Activated CD8-positive, alpha-beta memory T cell treated with anti-CD3 and anti-CD28 coated beads for 4 hours (primary cell): ENCODE measurements around the gene TMEM174.

Experiments used
- DNase-seq, 2 donors: peaks; one replicate each; pipeline ENCODE4 v3.0.0-alpha.2; 2020; ENCODE audit warnings: low read depth in 2 of 2

Gene TMEM174

GRCh38 chr5:73153513-73153912 is 19.5 kb upstream of the TMEM174 start:
- no peak for DNase-seq

DNA sequence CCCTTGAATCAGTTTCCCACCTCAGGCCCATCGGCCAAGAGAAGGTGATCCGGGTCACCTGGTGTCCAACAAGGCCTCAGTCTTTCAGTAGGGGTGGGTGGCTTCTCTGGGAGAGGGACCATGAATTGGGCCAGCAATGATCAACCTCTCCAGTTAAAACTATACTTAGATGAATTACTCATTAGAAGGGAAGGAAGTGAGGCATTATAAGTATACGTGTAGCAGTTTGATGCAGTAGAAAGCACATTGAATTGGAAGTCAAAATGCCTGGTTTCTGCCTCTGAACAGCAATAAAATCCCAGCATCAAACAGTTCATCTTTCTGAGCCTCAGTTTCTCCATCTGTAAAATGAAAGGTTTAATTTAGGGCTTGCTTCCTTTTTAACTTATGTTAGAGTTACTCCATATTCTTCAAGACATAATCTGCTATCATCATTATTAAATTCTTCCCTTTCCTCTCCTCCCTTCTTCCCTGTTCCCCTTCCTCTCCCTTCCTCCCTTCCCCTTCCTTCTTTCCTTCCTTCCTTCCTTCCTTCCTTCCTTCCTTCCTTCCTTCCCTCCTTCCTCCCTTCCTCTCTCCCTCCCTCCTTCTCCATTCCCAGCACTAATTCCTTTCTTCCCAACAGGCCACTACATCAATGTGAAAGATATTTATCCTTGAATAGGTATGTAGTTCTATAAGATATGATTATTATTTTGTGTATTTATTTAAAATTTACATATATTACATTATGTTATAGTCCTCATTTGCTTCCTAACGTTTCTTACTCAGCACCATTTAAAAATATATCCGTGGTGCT is 18.6 kb upstream of the TMEM174 start:
- DNase-seq = no peak

- no peak for DNase-seq
Measured at GRCh38 chr5:73155271-73156222, 17.4 kb upstream of the TMEM174 start.

DNA sequence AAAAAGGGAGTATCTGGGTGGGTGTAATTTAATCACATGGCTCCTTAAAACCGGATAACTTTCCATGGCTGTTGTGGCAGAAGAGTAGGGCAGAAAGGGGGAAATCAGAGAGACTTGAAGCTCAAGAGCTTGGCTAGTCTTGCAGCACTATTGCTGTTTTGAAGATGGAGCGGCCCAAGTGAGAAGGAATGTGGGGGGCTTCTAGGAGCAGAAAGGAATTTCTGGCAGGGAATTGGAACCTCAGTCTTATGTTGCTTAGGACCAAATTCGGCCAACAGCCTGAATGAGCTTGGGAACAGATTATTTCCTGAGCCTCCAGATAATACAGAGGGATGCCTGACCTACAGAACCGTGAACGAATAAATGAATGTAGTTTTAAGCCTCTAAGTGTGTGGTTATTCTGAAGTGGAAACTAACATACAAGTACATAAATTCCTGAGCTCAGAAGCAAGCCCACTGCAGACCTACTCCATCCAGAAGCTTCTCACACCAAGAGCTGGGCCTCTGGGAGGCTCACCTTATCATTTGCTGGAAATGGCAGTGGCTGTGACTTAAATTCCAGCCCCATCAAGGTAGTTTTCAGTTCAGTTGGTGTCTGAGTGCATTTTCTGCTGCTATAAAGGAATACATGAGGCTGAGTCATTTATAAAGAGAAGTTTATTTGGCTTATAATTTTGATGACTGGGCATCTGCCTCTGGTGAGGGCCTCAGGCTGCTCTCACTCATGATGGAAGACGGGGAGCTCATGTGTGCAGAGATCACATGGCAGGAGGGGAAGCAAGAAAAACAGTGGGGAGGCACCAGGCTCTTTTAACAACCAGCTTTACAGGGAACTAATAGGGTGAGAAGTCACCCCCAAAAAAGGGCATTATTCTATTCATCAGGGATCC is 15.3 kb upstream of the TMEM174 start:
- DNase-seq = no peak

- DNase-seq = no peak
Measured at GRCh38 chr5:73158313-73158712, 14.7 kb upstream of the TMEM174 start.

DNA sequence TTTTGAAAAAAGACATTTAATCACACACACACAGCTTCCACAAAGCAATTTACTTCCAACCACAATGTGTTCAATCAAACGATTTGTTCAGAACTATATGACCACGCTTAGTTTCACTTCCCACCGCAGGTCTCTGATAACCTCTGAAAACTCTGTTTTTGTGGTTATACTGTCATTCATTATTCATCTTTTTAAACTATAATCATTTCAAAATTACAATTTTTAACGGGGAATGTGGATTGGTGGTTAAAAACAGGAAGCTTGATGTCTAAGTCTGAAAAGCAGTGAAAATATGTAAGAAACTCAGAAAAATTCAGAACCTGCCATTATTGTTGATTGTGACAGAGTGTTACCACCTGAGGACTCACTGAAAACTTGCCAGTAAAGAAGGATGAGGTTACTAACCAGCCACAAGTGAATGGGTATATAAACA is 12.7 kb upstream of the TMEM174 start:
- DNase-seq = peak in 1 of 2 donors; percentile 30

- no peak for DNase-seq
Measured at GRCh38 chr5:73170522-73170921, 2.5 kb upstream of the TMEM174 start.

DNA sequence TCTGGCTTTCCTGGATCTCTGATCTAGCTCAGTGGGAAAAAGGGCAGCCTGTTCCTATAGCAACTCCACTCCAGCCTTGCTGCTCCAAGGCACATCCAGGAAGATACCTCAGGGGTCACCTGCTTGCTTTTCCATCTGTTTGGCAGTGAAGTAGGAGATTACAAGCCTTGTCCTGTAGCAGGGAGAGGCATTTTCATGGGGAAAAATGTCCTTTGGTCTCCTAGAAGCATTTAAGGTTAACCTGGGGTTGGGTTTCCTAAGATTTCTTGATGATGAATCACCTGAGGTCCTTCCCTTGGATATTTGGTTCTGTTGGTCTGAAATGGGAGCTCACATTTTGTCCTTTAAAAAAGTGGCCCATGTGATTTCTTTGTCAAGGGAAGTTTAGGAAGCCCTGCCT is 1.5 kb upstream of the TMEM174 start:
- DNase-seq = no peak

GRCh38 chr5:73174100-73174815 is 1.3 kb downstream of the TMEM174 start:
- no peak for DNase-seq

- no peak for DNase-seq
Measured at GRCh38 chr5:73176250-73176649, 3.3 kb downstream of the TMEM174 start.

DNA sequence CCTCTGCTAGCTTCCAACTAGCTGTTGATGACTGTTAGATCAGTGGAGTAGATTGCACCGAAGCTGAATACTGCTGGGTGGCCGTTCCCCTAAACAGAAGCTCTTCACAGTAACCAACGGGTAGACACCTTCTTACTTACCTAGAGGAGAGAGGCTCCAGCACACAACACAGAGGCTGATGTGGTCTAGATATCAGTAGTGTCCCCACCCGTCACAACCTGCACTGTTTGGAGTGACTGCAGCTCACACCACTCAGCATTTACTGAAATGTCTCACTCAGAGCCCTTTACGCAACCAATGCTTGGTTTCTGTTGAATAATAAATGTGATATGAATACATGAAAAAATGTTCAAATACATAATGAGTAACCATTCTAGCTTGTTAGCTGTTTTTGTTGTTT is 5.3 kb downstream of the TMEM174 start:
- DNase-seq = no peak

GRCh38 chr5:73179730-73180129 is 6.7 kb downstream of the TMEM174 start:
- DNase-seq = no peak

DNA sequence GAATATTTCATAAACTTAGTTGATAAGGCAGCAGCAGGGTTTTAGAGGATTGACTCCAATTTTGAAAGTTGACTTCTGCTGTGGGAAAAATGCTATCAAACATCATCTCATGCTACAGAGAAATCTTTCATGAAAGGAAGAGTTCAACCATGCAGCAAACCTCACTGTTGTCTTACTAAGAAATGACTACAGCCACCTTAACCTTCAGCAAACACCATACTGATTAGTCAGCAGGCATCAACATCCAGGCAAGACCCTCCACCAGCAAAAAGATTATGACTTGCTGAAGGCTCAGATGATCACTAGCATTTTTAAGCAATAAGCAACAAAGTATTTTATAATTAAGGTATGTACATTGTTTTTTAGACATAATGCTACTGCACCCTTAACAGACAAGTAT is 7.6 kb downstream of the TMEM174 start:
- no peak for DNase-seq

DNA sequence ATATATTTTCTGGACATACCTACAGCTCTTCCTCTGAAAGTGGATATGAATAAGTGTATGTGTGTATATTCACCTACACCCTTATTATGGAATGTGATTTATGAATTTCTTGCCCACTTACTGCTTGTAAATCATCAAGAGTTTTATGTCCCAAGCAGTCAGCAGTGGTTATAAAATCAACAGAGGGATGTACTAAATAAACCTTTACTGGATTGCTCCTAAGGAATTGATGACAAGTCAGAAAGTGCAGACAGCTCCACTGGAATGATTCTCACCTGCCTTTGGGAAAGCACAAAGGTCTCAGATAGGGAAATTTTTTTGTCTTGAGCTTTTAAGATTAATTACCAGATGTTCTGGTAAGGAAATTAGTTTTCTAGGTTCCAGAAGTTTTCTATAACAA is 9.3 kb downstream of the TMEM174 start:
- no peak for DNase-seq

DNA sequence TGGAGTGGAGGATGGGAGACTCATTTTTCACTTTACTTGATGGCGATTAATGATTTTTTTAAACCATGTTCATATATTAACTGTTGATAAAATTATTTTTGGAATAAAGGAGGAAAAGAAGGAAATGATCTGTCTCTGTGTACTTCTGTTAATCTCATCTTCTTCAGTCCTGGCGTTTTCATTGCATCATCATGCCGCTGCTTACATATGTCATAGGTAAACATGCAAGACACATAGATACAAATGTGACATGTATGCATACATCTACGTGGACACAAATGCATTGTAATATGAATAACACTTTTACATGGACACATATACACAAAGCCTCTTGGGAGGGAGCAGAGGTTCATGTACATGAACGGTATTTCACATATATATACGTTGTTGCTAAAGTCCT is 10.0 kb downstream of the TMEM174 start:
- no peak for DNase-seq

DNA sequence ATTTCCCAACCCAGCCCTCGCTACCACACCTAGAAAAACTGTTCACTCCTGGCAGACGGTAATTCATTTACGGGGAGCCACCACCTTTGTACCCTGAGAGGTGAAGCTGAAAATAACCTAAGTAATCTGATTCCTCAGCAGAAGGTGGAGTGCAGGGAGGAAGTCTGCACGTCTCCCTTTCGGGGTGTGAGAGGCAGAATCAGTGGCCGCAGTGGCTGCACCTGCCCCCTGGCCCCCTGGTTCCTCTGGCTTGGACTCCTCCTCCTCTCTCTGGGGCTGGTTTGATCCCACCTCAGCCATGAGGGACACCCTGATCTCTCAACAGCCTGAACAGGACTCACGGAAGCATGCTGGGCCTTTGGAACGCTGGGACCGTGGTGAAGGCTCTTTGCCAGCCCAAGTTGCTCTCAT is 10.5 kb downstream of the TMEM174 start:
- no peak for DNase-seq

DNA sequence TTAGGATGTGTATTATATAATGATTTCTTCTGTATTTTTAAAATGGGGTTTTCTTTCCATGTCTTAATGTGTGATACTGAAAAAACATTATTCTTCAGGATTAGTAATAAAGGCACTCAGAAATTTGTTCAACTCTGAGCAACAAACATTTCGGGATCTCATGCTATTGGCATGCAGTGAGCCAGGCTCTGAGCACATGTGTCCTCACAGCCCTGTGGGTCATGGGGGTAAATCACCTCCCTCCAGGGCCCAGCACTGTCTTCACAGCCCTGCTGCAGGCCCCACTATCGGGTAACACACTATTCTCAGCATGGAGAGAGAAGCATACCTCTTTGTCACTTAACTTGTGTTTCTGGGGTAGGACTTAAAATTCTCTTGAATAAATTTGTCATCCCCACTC is 14.0 kb downstream of the TMEM174 start:
- no peak for DNase-seq

- DNase-seq = no peak
Measured at GRCh38 chr5:73188764-73189531, 16.0 kb downstream of the TMEM174 start.

- no peak for DNase-seq
Measured at GRCh38 chr5:73189871-73190376, 16.9 kb downstream of the TMEM174 start.

GRCh38 chr5:73192370-73192769 is 19.4 kb downstream of the TMEM174 start:
- no peak for DNase-seq
